AG20443 (cell line): ENCODE data around the gene SHB.

Source experiments
- DNase-seq: peaks from one replicate; pipeline ENCODE4 v3.0.0; 2012; ENCODE audit warnings: low spot score, mixed read lengths

The SHB gene

GRCh38 chr9:38042626-38043357 lies 26.2 kb downstream of the SHB start:
- no peak for DNase-seq

- no peak for DNase-seq
Observed at GRCh38 chr9:38041564-38042243, 27.3 kb downstream of the SHB start.

DNA sequence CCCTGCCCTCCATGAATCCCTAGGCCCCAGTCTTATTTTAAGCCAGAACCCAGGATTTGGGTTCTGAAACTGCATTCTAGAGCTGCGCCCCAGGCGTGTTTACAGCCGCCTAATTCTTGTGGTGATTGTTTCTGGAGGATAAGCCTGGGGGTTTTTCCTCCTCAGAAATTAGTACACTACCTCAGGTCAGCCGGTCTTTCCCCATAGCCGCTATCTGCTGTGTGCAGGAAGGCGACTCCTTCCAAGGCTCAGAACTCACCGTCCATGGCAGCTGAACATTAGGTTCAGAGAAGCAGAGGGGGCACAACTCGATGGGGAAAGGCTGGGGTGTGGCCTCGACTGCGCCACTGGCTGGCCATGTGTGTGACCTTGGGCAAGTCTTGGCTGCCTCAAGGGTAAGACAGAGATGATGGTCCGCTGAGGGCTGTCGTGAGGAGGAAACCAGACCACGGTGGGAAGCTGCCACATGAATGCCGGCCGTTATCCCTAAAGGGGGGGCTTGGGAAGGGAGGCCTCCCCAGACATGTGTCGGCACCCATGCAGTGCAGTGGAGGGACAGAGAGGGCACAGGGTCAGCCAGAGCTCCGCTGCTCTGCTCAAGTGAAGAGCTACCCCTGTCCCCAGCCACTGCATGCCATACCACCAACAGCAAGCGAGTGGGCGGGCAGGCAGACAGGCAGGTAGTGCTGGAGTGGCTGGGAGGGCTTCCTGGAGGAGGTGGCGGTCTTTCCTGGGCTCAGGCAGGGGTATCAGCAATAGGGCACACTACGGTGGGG lies 28.9 kb downstream of the SHB start:
- DNase-seq = no peak

DNA sequence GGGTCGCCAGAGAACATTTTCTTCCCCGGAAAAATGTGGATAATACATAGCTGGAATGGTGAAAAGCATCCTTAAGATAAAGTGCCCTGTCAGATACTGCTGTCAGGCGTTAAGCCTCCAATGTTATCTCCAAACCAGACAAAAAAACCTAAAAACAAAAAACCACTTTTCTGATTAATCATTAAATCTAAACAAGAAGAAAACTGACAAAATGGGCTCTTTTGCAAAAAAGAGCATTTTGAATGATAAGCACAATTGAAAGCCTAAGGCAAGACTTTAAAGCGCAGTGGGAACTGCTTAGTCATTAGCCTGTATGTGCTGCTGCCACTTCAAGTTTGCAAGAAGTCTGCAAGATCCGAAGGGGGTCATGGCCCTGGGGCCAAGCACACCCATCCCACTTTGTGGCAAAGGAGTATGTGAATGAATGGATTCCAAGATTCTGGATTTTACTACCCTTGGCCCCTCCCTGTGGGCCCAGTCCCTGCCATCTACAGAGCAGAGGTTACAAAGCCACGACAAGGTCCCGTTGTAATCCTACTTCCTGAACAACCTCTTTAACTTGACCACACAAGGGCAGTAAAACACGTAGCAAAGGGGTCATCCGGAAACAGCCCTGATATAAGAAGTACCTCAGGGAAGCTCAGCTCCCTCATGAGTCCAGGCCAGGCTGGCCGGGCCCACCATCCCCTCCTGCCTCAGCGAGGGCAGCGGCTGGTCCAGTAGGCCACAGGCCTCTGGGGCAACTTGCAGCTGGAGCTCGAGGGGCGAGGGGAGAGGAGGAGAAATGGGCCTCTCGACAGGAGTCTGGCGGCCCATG lies 29.7 kb downstream of the SHB start:
- no peak for DNase-seq

- no peak for DNase-seq
Observed at GRCh38 chr9:38038307-38039089, 30.5 kb downstream of the SHB start.

DNA sequence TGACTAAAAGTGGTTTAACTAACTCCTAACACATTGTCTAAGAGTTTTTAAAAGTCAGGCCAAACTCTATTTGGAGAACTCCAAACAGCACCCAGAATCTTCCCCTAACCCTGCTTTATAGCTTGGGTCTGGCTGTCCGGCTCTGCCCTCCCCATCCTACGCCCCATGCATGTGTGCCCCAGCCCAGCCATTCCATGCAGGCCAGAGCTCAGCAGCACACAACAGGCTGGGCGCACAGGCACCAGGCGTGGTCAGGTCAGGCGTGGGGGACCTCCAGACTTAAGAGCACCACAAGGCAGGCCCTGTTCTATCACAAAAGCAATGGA lies 31.1 kb downstream of the SHB start:
- no peak for DNase-seq

- peak; percentile 82 for DNase-seq
Observed at GRCh38 chr9:38036359-38037084, 32.5 kb downstream of the SHB start.

DNA sequence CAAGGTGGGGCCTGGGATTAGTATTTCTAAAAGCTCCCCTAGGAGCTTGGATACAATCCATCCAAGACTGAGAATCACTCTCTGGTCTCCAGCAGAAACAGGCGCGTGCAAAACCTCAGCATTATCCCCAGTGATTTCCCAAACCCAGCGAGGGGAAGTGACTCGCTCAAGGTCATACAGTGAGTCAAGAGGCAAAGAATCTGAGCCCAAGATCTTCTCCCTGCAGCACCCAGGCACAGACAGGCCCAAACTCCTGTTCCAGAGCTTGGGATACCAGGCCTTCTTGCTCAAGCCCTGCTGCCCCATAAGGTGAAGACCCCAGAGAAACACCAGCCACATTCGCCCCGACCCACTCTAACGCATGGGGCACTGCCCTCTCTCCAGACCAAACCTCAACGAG lies 33.2 kb downstream of the SHB start:
- DNase-seq = peak; percentile 66

- no peak for DNase-seq
Observed at GRCh38 chr9:38033941-38034340, 35.1 kb downstream of the SHB start.

- peak; percentile 20 for DNase-seq
Observed at GRCh38 chr9:38032266-38033110, 36.5 kb downstream of the SHB start.

- DNase-seq = no peak
Observed at GRCh38 chr9:38031594-38031993, 37.4 kb downstream of the SHB start.

- no peak for DNase-seq
Observed at GRCh38 chr9:38030658-38031057, 38.4 kb downstream of the SHB start.

GRCh38 chr9:38029915-38030638 lies 39.0 kb downstream of the SHB start:
- no peak for DNase-seq

GRCh38 chr9:38027714-38028113 lies 41.3 kb downstream of the SHB start:
- no peak for DNase-seq

- DNase-seq = no peak
Observed at GRCh38 chr9:38026840-38027527, 42.0 kb downstream of the SHB start.

DNA sequence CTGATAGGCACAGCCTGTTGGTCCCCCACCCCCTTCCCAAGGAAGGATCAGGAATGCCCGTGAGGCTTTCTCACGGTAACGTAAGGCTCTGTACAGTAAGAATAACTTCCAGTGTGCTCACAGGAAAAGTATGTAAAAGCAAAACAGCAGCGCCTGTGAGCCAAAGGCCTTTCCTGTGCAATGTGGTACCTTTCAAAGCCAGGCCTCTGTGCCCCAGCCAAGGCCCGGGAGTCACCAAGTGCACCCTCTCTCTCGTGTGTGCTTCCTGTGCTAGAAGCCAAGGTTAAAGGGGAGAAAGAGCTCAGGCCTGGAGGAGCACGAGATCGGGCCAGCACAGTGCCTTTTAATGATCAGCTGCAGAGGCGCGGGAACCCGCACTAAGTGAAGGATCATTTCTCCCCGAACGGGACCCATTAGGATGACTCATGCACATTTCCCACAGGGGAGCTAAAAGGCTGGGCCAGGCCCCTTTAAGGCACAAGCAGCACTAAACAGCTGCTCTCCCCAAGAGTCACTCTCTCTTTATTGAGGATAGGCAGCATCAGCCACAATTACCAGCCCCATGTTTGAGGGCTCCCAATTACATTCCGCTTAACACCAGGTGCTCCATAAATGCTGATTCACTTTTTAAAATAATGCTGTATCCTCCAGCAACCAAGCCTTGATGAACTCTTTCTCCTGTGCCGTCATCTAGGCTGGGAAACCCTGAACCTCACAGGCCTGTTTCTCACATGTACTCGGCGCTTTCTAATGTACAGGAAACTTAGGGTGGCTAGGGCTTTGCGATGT lies 42.8 kb downstream of the SHB start:
- DNase-seq = peak; percentile 79

DNA sequence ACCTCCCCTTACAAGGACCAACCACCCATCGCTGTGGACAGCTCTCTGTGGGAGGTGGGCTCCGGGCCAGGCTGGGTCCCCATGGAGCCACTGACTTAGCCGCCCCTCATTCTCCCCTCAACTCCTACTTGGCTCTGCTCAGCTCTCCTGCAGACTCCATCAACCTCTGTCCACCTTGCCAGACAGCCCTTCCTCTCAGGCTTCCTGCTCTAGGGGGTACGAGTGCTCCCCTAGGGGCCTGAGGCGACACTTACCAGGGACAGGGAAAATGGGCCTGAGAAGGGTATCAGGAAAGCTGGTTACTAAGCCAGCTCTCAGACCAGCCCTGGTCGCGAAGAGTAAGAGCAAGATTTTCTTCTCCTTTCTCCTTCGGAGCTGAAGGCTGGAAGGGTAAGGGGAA lies 43.9 kb downstream of the SHB start:
- no peak for DNase-seq
